GM12874 (cell line): Measurements from ENCODE around the gene EPHB6.

Source experiments
- CTCF ChIP-seq: IDR thresholded peaks from 2 replicates; pipeline ENCODE4 v1.5.1; 2011; ENCODE audit warnings: low read depth, mild to moderate bottlenecking, control low read depth, low read length, moderate library complexity; ENCODE audit not compliant: insufficient read depth

Gene EPHB6

GRCh38 chr7:142854372-142855113 is at the start of gene EPHB6:
Gene EPHB6, plus strand, starts transcription at chr7:142855076. Its CDS starts 8,152 bp downstream, at chr7:142863228.
- TF ChIP-seq CTCF, result no peak

- no peak for TF ChIP-seq CTCF
Observed at GRCh38 chr7:142805350-142806021, 49.4 kb upstream of the EPHB6 start.

GRCh38 chr7:142806022-142806356 is 48.9 kb upstream of the EPHB6 start:
- TF ChIP-seq CTCF, result no peak

GRCh38 chr7:142806957-142807356 is 47.9 kb upstream of the EPHB6 start:
- TF ChIP-seq CTCF, result no peak

- TF ChIP-seq CTCF, result no peak
Observed at GRCh38 chr7:142807855-142808460, 46.9 kb upstream of the EPHB6 start.

- no peak for TF ChIP-seq CTCF
Observed at GRCh38 chr7:142808461-142808801, 46.4 kb upstream of the EPHB6 start.

GRCh38 chr7:142808802-142809583 is 45.9 kb upstream of the EPHB6 start:
- no peak for TF ChIP-seq CTCF
